ENCODE data around the gene CRYBG2. TPM values are rescaled to one million over a fixed set of nuclear protein-coding genes. Genes with fewer than 3 reads are reported as not detected.
"Not testable (repeated sequence)": the region's sequence is repeated elsewhere in the genome, so short reads cannot be mapped to it uniquely, and the experiment has no call there.

CRYBG2 gene
- total RNA-seq, 2 donors from 2014 or later, result 3.9 to 4.8 TPM

DNA sequence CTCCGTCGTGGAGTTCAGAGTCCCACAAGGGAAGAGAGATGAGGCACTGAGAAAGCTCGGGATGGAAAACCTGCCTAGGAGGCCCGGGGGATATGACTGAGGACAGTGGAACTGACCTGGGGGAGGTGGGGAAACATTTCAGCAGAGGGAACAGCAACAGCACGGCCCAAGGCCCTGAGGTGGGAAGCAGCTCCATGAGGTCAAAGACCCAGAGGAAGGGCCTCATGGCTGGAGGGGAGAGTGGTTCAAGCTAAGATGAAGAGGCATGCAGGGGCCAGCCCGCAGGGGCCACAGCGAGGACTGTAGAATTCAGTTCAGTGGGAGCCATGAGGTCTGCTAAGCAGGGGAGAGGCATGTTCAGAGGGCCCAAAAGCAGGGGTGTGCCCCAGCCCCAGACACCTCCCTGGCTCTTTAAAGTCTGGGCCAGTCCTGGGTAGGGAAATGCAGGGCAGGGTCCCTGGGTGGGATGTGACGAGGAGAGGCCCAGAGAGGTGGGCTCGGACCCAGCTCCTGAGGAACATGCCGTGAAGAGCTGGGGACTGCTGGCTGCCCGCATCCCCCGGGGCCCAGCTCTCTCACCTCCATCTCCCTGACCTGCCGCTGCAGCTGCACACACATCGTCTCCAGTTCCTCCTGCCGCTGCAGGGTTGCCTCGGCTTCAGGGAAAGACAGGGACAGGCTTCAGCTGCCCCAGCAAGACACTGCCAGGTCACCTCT is 57.4 kb downstream of the CRYBG2 start:
- no peak overlapping the region for H3K27ac ChIP-seq
- intact Hi-C loops (cut with DNase I), result no loop called here
- H3K27me3 ChIP-seq (replicated peaks; ENCODE audit: insufficient read depth), result no peaks in the 10 kb centered on the region
- TF ChIP-seq POLR2A (IDR thresholded peaks at IDR 0.05) (no peak), POLR2AphosphoS5 (IDR thresholded peaks at IDR 0.05) (no peak)
- TF ChIP-seq, protein P1, sequence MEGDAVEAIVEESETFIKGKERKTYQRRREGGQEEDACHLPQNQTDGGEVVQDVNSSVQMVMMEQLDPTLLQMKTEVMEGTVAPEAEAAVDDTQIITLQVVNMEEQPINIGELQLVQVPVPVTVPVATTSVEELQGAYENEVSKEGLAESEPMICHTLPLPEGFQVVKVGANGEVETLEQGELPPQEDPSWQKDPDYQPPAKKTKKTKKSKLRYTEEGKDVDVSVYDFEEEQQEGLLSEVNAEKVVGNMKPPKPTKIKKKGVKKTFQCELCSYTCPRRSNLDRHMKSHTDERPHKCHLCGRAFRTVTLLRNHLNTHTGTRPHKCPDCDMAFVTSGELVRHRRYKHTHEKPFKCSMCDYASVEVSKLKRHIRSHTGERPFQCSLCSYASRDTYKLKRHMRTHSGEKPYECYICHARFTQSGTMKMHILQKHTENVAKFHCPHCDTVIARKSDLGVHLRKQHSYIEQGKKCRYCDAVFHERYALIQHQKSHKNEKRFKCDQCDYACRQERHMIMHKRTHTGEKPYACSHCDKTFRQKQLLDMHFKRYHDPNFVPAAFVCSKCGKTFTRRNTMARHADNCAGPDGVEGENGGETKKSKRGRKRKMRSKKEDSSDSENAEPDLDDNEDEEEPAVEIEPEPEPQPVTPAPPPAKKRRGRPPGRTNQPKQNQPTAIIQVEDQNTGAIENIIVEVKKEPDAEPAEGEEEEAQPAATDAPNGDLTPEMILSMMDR (IDR thresholded peaks at IDR 0.05), result no peak
- DNase-seq (ENCODE audit: low spot score), result no peak
- no peaks in the 10 kb centered on the region for H3K4me1 ChIP-seq (replicated peaks)
- H3K4me3 ChIP-seq, result no peak overlapping the region
- WGBS, result 84% methylated on average over 16 of the region's 16 CpGs
- H3K9me3 ChIP-seq, result no peaks in the 10 kb centered on the region
- H3K36me3 ChIP-seq, result no peaks in the 10 kb centered on the region

- WGBS, result 89% methylated on average over 22 of the region's 22 CpGs
- intact Hi-C loops (cut with DNase I), result no loop called here
- H3K27me3 ChIP-seq (replicated peaks; ENCODE audit: insufficient read depth), result no peaks in the 10 kb centered on the region
- no peak for DNase-seq (ENCODE audit: low spot score)
- H3K27ac ChIP-seq, result no peak overlapping the region
- no peaks in the 10 kb centered on the region for H3K36me3 ChIP-seq
- H3K4me3 ChIP-seq, result no peak overlapping the region
- no peaks in the 10 kb centered on the region for H3K4me1 ChIP-seq (replicated peaks)
- TF ChIP-seq POLR2AphosphoS5 (IDR thresholded peaks at IDR 0.05) (no peak), POLR2A (IDR thresholded peaks at IDR 0.05) (no peak)
- TF ChIP-seq, protein P1 (IDR thresholded peaks at IDR 0.05), result no peak
- H3K9me3 ChIP-seq, result no peaks in the 10 kb centered on the region
Observed at GRCh38 chr1:26295194-26296138, 58.5 kb downstream of the CRYBG2 start.

DNA sequence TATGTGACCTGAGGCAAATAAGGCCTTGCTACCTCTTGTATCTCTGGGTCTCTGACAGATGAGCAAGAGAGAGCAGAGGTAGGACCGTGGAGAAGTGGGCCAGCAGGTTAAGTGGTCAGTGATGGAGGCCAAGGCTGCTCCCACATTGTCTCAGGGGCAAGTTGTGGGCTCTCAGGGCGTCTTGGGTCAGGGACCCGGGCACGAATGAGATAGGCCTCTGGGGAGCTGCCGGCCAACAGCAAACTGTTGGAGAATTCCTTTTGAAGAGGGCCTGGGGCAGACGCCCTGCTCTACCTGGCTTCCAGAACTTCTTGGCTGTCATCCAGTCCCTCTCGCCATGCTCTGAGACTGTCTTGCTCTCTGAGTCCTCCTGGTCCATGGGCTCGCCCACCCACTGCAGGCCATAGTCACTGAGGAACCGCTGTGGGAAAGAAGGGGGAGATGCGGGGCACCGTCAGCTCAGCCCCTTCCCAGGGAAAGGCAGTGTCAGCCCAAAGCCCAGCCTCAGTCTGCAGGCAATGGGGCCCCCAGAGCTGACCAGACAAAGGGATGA is 59.9 kb downstream of the CRYBG2 start:
- no peaks in the 10 kb centered on the region for H3K36me3 ChIP-seq
- 91% methylated on average over 8 of the region's 11 CpGs for WGBS
- DNase-seq (ENCODE audit: low spot score), result no peak
- no peak for TF ChIP-seq POLR2AphosphoS5 (IDR thresholded peaks at IDR 0.05)
- no peaks in the 10 kb centered on the region for H3K9me3 ChIP-seq
- no peaks in the 10 kb centered on the region for H3K27me3 ChIP-seq (replicated peaks; ENCODE audit: insufficient read depth)
- H3K4me3 ChIP-seq, result no peak overlapping the region
- H3K27ac ChIP-seq, result no peak overlapping the region
- H3K4me1 ChIP-seq (replicated peaks), result no peaks in the 10 kb centered on the region
- intact Hi-C loops (cut with DNase I), result no loop called here

GRCh38 chr1:26292735-26293134 is 61.2 kb downstream of the CRYBG2 start:
- intact Hi-C loops (cut with DNase I); H3K36me3 ChIP-seq; H3K9me3 ChIP-seq; DNase-seq (ENCODE audit: low spot score); H3K4me3 ChIP-seq; H3K4me1 ChIP-seq (replicated peaks); H3K27ac ChIP-seq; H3K27me3 ChIP-seq (replicated peaks; ENCODE audit: insufficient read depth): not testable (repeated sequence)
- WGBS, result 95% methylated on average over 5 of the region's 5 CpGs

DNA sequence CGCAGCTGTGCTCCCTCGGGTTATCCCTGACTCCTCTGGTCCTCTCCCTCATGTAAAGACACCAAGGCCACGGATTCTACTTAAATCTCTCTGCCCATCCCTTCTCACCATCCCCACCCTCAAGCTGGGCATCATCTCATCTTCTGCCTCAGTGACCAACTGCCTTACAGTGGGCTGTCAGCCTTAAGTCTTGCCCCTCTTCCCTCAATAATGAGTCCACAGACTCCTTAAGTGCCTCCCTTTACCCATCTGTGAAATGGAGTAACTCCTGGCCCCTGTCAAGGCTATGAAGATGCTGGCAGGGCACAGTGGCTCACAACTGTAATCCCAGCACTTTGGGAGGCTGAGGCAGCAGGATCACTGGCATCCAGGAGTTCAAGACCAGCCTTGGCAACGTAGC is 62.0 kb downstream of the CRYBG2 start:
- intact Hi-C loops (cut with DNase I), result no loop called here
- Histone ChIP-seq H3K36me3 (no peaks in the 10 kb centered on the region), H3K4me3 (no peak overlapping the region), H3K4me1 (replicated peaks) (no peaks in the 10 kb centered on the region), H3K27me3 (replicated peaks; ENCODE audit: insufficient read depth) (no peaks in the 10 kb centered on the region), H3K9me3 (no peaks in the 10 kb centered on the region), H3K27ac (no peak overlapping the region)
- DNase-seq (ENCODE audit: low spot score), result no peak
- TF ChIP-seq POLR2A (IDR thresholded peaks at IDR 0.05) (no peak), POLR2AphosphoS5 (IDR thresholded peaks at IDR 0.05) (no peak)
- TF ChIP-seq, protein P1 (IDR thresholded peaks at IDR 0.05), result no peak
- 86% methylated on average over 4 of the region's 4 CpGs for WGBS
